Thymus (tissue), 11 donors: ENCODE measurements around the gene TBC1D16. TPM values are rescaled to one million over a fixed set of nuclear protein-coding genes. Genes with fewer than 3 reads are reported as not detected.

ENCODE experiments used
- DNase-seq, 9 donors: peaks; one replicate each; pipeline ENCODE4 v3.0.0-alpha.2; 2013; ENCODE audit warnings: low spot score in 9 of 9, low read depth in 6 of 9, missing footprints in 1 of 9
- H3K27ac ChIP-seq, 2 donors: one replicate each; pipeline ENCODE4 v1.5.1; 2013; ENCODE audit warnings: control low read depth in 1 of 2, low read depth in 1 of 2, low read length in 1 of 2, mild to moderate bottlenecking in 1 of 2, moderate library complexity in 1 of 2
- H3K27me3 ChIP-seq, 2 donors: one replicate each; pipeline ENCODE4 v1.5.1; 2013; ENCODE audit warnings: low read length in 1 of 2; ENCODE audit not compliant: control insufficient read depth in 2 of 2, insufficient read depth in 1 of 2
- H3K36me3 ChIP-seq, 2 donors: one replicate each; pipeline ENCODE4 v1.5.1; 2013; ENCODE audit warnings: low read length in 1 of 2, mild to moderate bottlenecking in 1 of 2, moderate library complexity in 1 of 2; ENCODE audit not compliant: control insufficient read depth in 2 of 2, insufficient read depth in 2 of 2
- H3K4me1 ChIP-seq, 2 donors: one replicate each; pipeline ENCODE4 v1.5.1; 2013; ENCODE audit warnings: low read length in 2 of 2; ENCODE audit not compliant: control insufficient read depth in 2 of 2, insufficient read depth in 2 of 2
- H3K4me3 ChIP-seq, 2 donors: one replicate each; pipeline ENCODE4 v1.5.1; 2013; ENCODE audit warnings: low read length in 2 of 2, control low read depth in 1 of 2, mild to moderate bottlenecking in 1 of 2
- H3K9me3 ChIP-seq, 2 donors: one replicate each; pipeline ENCODE4 v1.5.1; 2013; ENCODE audit warnings: low read length in 1 of 2, mild to moderate bottlenecking in 1 of 2; ENCODE audit not compliant: control insufficient read depth in 2 of 2, insufficient read depth in 1 of 2
- WGBS: extraction: QIAGEN DNeasy Blood & Tissue Kit; methylation state at CpG from one replicate; pipeline ENCODE4 v1.1.7; 2013; 5-methylcytosine and 5-hydroxymethylcytosine counted together
- polyA plus RNA-seq: library from polyadenylated mRNA; stranded (reverse); fragments of 200-250 nt; gene quantifications from one replicate; pipeline ENCODE4 v1.2.3, GENCODE V29; 2013
- total RNA-seq: library from RNA; stranded (reverse); fragments of 120-200 nt; gene quantifications from one replicate; pipeline ENCODE4 v1.2.4, GENCODE V29; 2013
- donor health status: healthy.

The TBC1D16 gene
- total and polyA plus RNA-seq, 2 donors = 3.7 to 4.2 TPM

DNA sequence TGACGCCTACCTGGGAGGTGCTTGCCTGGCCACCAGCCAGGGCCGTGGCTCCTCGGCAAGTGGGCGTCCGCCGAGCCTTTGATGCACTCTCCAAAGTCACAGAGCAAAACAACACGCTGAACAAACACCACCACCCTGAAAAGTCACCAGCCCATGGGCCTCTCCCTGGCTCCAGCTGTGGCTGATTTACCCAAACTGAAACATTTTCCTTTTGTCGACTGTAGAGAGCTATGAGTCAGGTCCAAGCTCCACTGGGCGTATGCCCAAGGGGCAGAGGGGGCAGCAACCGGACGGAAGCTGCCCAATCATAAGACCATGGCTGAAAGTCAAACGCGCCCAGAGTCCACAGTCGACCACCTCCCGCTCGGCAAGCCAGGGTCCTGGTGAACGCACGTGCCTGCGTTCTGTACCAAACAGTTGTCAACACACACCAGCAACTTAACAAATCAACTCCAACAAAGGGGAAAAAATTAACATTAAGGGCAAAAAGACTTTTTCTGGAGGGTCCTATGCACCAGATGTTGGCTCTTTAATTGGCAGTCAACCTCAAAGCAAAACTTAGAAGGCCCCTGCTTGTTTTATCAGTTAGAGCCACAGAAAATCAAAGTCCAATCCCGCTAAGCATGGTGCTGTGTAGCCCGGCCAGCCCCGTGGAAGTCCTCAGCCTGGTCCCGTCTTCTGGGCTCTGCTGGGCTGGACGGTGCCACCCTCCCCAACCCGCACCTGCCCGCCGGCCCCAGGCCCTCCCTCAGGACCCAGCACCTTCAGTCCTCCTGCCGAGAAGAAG is 47.3 kb downstream of the TBC1D16 start:
- no peaks in the 10 kb centered on the region for H3K36me3 ChIP-seq
- H3K27ac ChIP-seq = no peak overlapping the region
- H3K4me3 ChIP-seq = no peak overlapping the region
- 88% methylated on average over 28 of the region's 28 CpGs for WGBS
- no peak for DNase-seq
- H3K27me3 ChIP-seq = peaks cover 0 to 8% of the 10 kb centered on the region in 2 donors
- H3K4me1 ChIP-seq = peaks cover 8 to 24% of the 10 kb centered on the region in 2 donors
- no peaks in the 10 kb centered on the region for H3K9me3 ChIP-seq

DNA sequence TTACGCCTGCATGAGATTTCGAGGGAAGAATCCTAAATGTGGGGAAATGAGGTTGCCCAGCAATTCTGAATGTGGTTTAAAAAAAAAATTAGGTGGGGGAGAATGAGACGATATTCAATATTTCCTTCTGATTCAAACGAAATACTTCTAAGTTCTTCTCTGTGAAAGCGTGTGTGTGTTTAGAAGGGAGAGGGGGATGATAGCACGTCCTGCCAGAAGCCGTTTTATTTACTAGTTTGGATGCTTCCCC is 47.8 kb downstream of the TBC1D16 start:
- 88% methylated on average over 7 of the region's 7 CpGs for WGBS
- no peaks in the 10 kb centered on the region for H3K36me3 ChIP-seq
- no peak overlapping the region for H3K4me3 ChIP-seq
- no peaks in the 10 kb centered on the region for H3K9me3 ChIP-seq
- H3K27ac ChIP-seq = no peak overlapping the region
- H3K27me3 ChIP-seq = peaks cover 0 to 8% of the 10 kb centered on the region in 2 donors
- H3K4me1 ChIP-seq = peaks cover 8 to 19% of the 10 kb centered on the region in 2 donors
- no peak for DNase-seq

DNA sequence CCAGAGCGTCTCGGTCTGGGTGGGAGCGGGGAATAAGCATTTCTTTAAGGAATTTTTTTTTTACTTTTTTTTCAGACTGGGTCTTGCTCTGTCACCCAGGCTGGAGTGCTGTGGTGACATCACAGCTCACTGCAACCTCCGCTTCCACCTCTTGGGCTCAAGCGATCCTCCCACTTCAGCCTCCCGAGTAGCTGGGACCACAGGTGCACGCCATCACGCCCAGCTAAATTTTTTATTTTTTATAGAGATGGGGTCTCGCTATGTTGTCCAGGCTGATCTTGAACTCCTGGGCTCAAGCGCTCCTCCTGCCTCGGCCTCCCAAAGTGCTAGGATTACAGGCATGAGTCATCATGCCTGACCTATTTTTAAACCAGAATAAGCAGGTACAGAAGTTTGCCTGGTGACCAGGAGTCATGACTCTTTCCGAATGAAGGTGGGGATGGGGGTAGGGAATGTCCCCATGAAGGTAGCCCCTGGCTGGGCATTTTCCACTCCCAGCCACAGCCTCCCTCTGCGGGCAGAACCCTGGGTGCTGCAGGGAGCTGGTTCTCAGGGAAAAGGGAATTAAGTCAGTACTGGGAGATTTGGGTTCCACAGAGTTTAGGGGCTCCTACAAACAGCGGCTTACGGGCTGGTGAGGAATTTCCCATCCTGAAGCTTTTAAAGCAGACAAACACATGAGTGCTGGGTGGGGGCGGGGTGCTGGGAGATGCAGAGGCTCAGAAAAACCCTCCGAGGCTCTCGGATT is 48.3 kb downstream of the TBC1D16 start:
- no peak overlapping the region for H3K4me3 ChIP-seq
- DNase-seq = no peak

DNA sequence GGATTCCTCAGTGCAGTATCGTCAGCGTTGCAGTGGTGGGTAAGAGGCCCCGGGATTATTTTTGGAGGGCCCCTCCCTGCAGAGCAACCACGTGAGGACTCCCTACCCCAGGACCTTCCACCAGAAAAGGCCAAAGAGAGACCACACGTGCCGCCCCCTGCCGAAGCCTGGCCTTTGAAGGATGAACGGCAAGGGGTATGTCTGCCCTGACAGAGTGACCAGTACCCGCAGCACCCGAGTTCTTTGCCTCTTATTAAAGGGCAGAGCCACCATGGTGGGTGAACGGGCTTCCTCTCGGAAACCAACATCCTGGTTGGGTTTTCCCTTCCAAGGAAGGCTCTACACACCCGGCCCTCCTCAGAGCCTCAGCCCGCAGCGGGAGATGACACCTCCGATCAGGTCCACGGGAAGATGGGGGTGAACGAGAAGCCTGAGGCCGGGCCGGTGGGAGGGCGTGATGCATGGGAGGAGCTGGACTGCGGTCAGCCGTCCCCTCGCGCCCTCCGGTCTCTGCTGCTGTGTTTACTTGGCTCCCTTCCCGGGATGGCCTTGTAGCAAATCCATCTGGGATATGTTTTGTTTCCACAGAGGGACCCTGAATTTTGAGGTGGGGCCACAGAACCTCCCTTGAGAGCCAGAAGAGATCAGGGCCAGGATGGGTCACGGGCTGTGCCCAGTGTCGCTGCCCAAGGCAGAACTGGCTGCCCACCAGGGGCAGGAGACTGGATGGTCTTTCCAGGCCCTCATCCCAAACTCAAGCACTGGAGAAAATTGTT is 49.1 kb downstream of the TBC1D16 start:
- H3K27ac ChIP-seq = no peak overlapping the region
- no peaks in the 10 kb centered on the region for H3K9me3 ChIP-seq
- peaks cover 0 to 7% of the 10 kb centered on the region in 2 donors for H3K4me1 ChIP-seq
- DNase-seq = no peak
- H3K27me3 ChIP-seq = peaks cover 0 to 2% of the 10 kb centered on the region in 2 donors
- WGBS = 92% methylated on average over 29 of the region's 29 CpGs
- no peaks in the 10 kb centered on the region for H3K36me3 ChIP-seq
- no peak overlapping the region for H3K4me3 ChIP-seq

More for the DNA sequence above, 48.3 kb downstream of the TBC1D16 start:
- WGBS = 95% methylated on average over 18 of the region's 18 CpGs
- Histone ChIP-seq H3K27me3 (peaks cover 0 to 8% of the 10 kb centered on the region in 2 donors), H3K27ac (no peak overlapping the region), H3K9me3 (no peaks in the 10 kb centered on the region), H3K36me3 (no peaks in the 10 kb centered on the region), H3K4me1 (peaks cover 5 to 14% of the 10 kb centered on the region in 2 donors)

DNA sequence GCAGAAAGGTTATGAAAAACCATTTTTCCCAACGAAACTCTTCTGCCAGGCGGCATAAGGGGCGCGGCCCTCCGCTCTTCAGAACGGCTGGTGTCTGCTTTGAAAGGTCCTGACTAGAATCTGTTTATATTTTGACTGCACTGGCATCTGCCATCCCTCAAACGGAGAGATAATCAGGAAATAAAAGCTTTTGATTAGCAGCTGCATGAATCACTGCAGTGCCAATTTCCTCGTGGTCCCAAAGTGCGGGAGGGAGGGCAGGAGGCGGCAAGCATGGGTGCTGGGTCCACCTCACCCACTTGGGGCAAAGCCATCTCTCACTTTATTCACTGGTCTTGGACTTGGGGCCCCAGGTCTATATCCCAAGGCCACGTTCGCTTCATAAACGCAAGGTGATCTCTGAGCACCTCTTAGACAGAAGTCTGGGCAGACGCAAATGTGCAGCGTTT is 49.7 kb downstream of the TBC1D16 start:
- DNase-seq = no peak
- Histone ChIP-seq H3K9me3 (no peaks in the 10 kb centered on the region), H3K27ac (no peak overlapping the region), H3K4me1 (peaks cover 0 to 2% of the 10 kb centered on the region in 2 donors), H3K36me3 (no peaks in the 10 kb centered on the region), H3K4me3 (no peak overlapping the region), H3K27me3 (peaks cover 0 to under 1% of the 10 kb centered on the region in 2 donors)
- WGBS = 93% methylated on average over 15 of the region's 15 CpGs

DNA sequence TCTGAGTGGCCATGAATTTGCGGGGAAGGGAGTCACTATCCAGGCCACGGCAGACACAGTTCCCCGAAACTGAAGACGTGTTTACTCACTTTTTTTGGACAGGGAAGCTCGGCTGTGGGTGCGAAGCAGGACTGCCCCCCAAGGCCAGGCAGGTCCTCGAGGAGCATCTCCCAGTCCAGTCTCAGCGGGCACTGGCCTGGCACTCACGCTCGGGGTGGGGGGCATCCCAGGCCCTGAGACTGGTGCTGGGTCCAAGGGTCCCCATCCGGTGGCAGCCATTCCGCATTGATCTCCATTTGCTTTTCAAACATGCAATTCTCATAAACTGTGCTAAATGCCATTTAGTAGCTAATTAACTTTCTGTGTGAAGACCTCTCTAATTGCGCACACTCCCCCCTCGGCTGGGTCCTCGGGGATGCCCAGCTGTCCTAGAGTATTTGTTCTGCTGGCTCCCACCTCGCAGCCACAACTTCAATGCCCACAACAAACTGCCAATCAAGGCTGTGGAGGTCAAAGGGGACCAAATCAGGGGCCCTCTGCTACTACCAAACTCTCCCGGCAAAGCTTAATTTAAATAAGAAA is 50.2 kb downstream of the TBC1D16 start:
- no peak for DNase-seq
- Histone ChIP-seq H3K9me3 (no peaks in the 10 kb centered on the region), H3K4me3 (no peak overlapping the region), H3K27me3 (no peaks in the 10 kb centered on the region), H3K27ac (no peak overlapping the region), H3K4me1 (no peaks in the 10 kb centered on the region), H3K36me3 (no peaks in the 10 kb centered on the region)
- 94% methylated on average over 17 of the region's 17 CpGs for WGBS

DNA sequence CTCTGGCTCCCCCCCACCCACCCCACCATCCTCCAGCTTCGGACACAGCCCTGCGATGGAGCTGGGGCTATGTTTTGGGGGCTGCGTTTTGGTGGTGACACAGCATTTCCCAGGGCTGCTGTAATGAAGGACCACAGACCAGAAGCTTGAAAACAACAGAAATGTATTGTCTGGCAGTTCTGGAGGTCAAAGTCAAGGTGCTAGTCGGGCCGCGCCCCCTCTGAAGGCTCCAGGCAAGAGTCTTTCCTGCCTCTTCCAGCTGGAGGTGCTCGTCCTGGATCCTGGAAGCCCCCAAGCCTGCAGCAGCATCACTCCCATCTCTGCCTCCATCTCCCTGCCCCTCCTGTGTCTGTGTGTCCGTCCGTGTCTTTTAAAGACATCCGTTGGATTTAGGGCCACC is 50.8 kb downstream of the TBC1D16 start:
- Histone ChIP-seq H3K27ac (no peak overlapping the region), H3K4me1 (no peaks in the 10 kb centered on the region), H3K27me3 (no peaks in the 10 kb centered on the region), H3K36me3 (no peaks in the 10 kb centered on the region), H3K9me3 (no peaks in the 10 kb centered on the region), H3K4me3 (no peak overlapping the region)
- 70% methylated on average over 10 of the region's 10 CpGs for WGBS
- DNase-seq = no peak

DNA sequence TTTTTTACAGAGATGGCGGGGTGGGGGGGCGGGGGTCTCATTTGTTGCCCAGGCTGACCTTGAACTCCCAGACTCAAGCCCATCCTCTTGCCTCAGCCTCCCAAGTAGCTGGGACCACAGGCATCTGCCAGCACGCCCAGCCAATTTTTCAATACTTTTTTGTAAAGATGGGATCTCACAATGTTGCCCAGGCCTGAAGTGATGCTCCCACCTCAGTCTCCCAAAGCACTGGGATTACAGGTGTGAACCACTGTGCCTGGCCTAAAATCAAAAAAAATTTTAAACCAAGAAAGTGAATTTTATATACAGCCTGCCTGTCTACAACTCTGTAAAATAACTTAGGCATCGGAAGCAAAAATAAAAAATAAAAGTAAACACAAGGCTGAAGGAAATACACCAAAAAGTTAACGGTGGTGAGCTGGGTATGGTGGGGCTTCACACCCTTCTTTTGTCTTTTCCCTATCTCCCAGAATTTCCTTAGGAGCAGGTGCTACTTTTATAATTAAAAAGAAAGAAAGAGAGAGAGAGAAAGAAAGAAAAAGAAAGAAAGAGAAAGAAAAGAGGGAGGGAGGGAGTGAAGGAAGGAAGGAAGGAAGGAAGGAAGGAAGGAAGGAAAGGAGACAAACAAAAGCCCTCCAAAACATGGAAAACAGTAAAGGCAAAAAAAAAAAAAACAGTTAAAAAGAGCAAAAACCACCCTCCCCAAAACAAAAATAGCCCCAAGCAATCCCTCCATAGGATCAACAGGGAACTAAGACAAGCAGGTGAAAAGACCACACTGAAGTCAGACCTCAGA is 51.4 kb downstream of the TBC1D16 start:
- no peak for DNase-seq
- Histone ChIP-seq H3K36me3 (no peaks in the 10 kb centered on the region), H3K9me3 (no peaks in the 10 kb centered on the region), H3K27ac (no peak overlapping the region), H3K27me3 (no peaks in the 10 kb centered on the region), H3K4me3 (no peak overlapping the region), H3K4me1 (no peaks in the 10 kb centered on the region)
- 93% methylated on average over 5 of the region's 5 CpGs for WGBS
